Left renal pelvis (tissue), 4 donors: ENCODE data around the gene TSC2. TPM values are rescaled to one million over a fixed set of nuclear protein-coding genes. Genes with fewer than 3 reads are reported as not detected.
"Not testable (repeated sequence)": the region's sequence is repeated elsewhere in the genome, so short reads cannot be mapped to it uniquely, and the experiment has no call there.

Source experiments
- DNase-seq, 4 donors: peaks; one replicate each; pipeline ENCODE4 v3.0.0-alpha.2; 2013; ENCODE audit warnings: low read depth in 4 of 4, low spot score in 3 of 4
- polyA plus RNA-seq, 4 donors: library from polyadenylated mRNA; unstranded; fragments of 120-200 nt; gene quantifications; one replicate each; pipeline ENCODE4 v1.2.1, GENCODE V29; 2013; ENCODE audit not compliant: insufficient read length in 4 of 4

Gene TSC2
- polyA plus RNA-seq, 4 donors = 121 to 183 (median 146) TPM

- not testable (repeated sequence) for DNase-seq
Observed at GRCh38 chr16:2133797-2134196, 86.0 kb downstream of the TSC2 start.

GRCh38 chr16:2135071-2135470 is 87.3 kb downstream of the TSC2 start:
- not testable (repeated sequence) for DNase-seq

- peak in 3 of 4 donors; percentile 84 to 88 (median 84) for DNase-seq
Observed at GRCh38 chr16:2135770-2136490, 88.1 kb downstream of the TSC2 start, which contains the start of gene PKD1. PKD1 (minus strand) TSS chr16:2135898; CDS start chr16:2135689, 209 bp downstream.

Other genes starting within 250 kb of the TSC2 start
- gene HAGH, start 221.2 kb upstream of the TSC2 start, polyA plus RNA-seq = 10 to 100 TPM; 29.7 to 51.8 (median 31.9) TPM
- gene FAHD1, start 220.8 kb upstream of the TSC2 start, polyA plus RNA-seq = 10 to 100 TPM; 22.5 to 46.7 (median 34.7) TPM
- 1 to 10 TPM in 2 of 4 donors, under 1 TPM in 2; 0.25 to 3.1 (median 1.00) TPM for gene MEIOB, start 175.8 kb upstream of the TSC2 start, polyA plus RNA-seq
- under 1 TPM in 3 of 4 donors, not detected in 1; 0.27 to 0.63 (median 0.42) TPM for gene HS3ST6, start 129.6 kb upstream of the TSC2 start, polyA plus RNA-seq
- 10 to 100 TPM; 12.7 to 78.7 (median 58.5) TPM for gene MSRB1, start 104.8 kb upstream of the TSC2 start, polyA plus RNA-seq
- gene RPL3L, start 93.3 kb upstream of the TSC2 start, polyA plus RNA-seq = under 1 TPM; 0.09 to 0.34 (median 0.13) TPM
- gene NDUFB10, start 88.4 kb upstream of the TSC2 start, polyA plus RNA-seq = 100 to 1,000 TPM in 3 of 4 donors, 10 to 100 TPM in 1; 86.4 to 134 (median 128) TPM
- 1,000 to 10,000 TPM; 1,831 to 2,075 (median 1,960) TPM for gene RPS2, start 83.2 kb upstream of the TSC2 start, polyA plus RNA-seq
- not detected for gene RNF151, start 81.1 kb upstream of the TSC2 start, polyA plus RNA-seq
- gene TBL3, start 75.9 kb upstream of the TSC2 start, polyA plus RNA-seq = 10 to 100 TPM; 25.1 to 46.9 (median 29.1) TPM
- gene NOXO1, start 66.5 kb upstream of the TSC2 start, polyA plus RNA-seq = 1 to 10 TPM in 1 of 4 donors, under 1 TPM in 3; 0.45 to 3.0 (median 0.78) TPM
- 10 to 100 TPM; 17.3 to 29.2 (median 23.9) TPM for gene GFER, start 63.8 kb upstream of the TSC2 start, polyA plus RNA-seq
- gene SYNGR3, start 58.0 kb upstream of the TSC2 start, polyA plus RNA-seq = 1 to 10 TPM; 1.7 to 3.1 (median 1.9) TPM
- 10 to 100 TPM; 16.9 to 28.3 (median 18.9) TPM for gene ZNF598, start 38.2 kb upstream of the TSC2 start, polyA plus RNA-seq
- 10 to 100 TPM in 1 of 4 donors, 1 to 10 TPM in 3; 4.2 to 12.3 (median 7.3) TPM for gene NPW, start 28.2 kb upstream of the TSC2 start, polyA plus RNA-seq
- 100 to 1,000 TPM; 102 to 161 (median 104) TPM for gene NHERF2, start 21.1 kb upstream of the TSC2 start, polyA plus RNA-seq
- gene NTHL1, start 151 bp upstream of the TSC2 start, polyA plus RNA-seq = 10 to 100 TPM; 15.8 to 27.1 (median 17.5) TPM
- 100 to 1,000 TPM in 2 of 4 donors, 10 to 100 TPM in 2; 51.6 to 119 (median 94.0) TPM for gene PKD1, start 87.9 kb downstream of the TSC2 start, polyA plus RNA-seq
- 1 to 10 TPM; 1.9 to 4.0 (median 2.4) TPM for gene RAB26, start 100.6 kb downstream of the TSC2 start, polyA plus RNA-seq
- gene TRAF7, start 107.8 kb downstream of the TSC2 start, polyA plus RNA-seq = 10 to 100 TPM; 41.7 to 56.9 (median 50.5) TPM
- 1 to 10 TPM in 3 of 4 donors, under 1 TPM in 1; 0.79 to 2.4 (median 1.4) TPM for gene CASKIN1, start 148.6 kb downstream of the TSC2 start, polyA plus RNA-seq
- 10 to 100 TPM; 32.8 to 55.0 (median 40.7) TPM for gene MLST8, start 157.5 kb downstream of the TSC2 start, polyA plus RNA-seq
- 10 to 100 TPM in 1 of 4 donors, 1 to 10 TPM in 3; 4.6 to 11.5 (median 5.4) TPM for gene BRICD5, start 162.9 kb downstream of the TSC2 start, polyA plus RNA-seq
- gene PGP, start 166.9 kb downstream of the TSC2 start, polyA plus RNA-seq = 10 to 100 TPM in 3 of 4 donors, 1 to 10 TPM in 1; 7.3 to 19.3 (median 13.3) TPM
- 10 to 100 TPM; 13.8 to 24.3 (median 15.7) TPM for gene E4F1, start 175.6 kb downstream of the TSC2 start, polyA plus RNA-seq
- gene DNASE1L2, start 188.5 kb downstream of the TSC2 start, polyA plus RNA-seq = 1 to 10 TPM in 1 of 4 donors, under 1 TPM in 3; 0.63 to 2.0 (median 0.90) TPM
- 10 to 100 TPM; 30.5 to 89.5 (median 58.5) TPM for gene ECI1, start 203.6 kb downstream of the TSC2 start, polyA plus RNA-seq
- gene RNPS1, start 220.1 kb downstream of the TSC2 start, polyA plus RNA-seq = 100 to 1,000 TPM; 146 to 214 (median 201) TPM